ENCODE measurements around the gene DAGLB. TPM values are rescaled to one million over a fixed set of nuclear protein-coding genes. Genes with fewer than 3 reads are reported as not detected.
A peak's percentile ranks its signal among the peaks of the same experiment; 100 is the strongest.

Gene DAGLB
- total and polyA plus RNA-seq, 2 of the 4 experiments (the other 2 are of a cell fraction) = 23.4 to 33.5 TPM

- peak; percentile 95 for ATAC-seq (ENCODE audit: low read depth)
- H2BK5ac ChIP-seq (ENCODE audit: low read depth, low read length, poor library complexity, severe bottlenecking) = peak overlapping the region; percentile 36
- in situ Hi-C loops (cut with MboI; ENCODE audit: low sequenced_read_pairs) = no loop called here
- peak overlapping the region in 1 of 2 experiments; percentile 77; a peak in 1 of 4 replicates for H4K8ac ChIP-seq (ENCODE audit: low read depth in 2 of 2, low read length in 2 of 2)
- no peak overlapping the region for H3K14ac ChIP-seq (replicated peaks; ENCODE audit: low read depth, low read length)
- H4K5ac ChIP-seq (ENCODE audit: low read depth, low read length) = no peak overlapping the region; the same call in 1 of the 2 replicates
- CTCF ChIA-PET = no interaction called here
- H3K36me3 ChIP-seq (ENCODE audit: control insufficient read depth, insufficient read depth, low read length) = peaks cover 21% of the 10 kb centered on the region
- no peak overlapping the region for H2BK15ac ChIP-seq (ENCODE audit: low read depth, low read length)
- H2AK9ac ChIP-seq (replicated peaks; ENCODE audit: low read depth, low read length, poor library complexity) = peak overlapping the region; percentile 60
- H3K4me2 ChIP-seq (ENCODE audit: low read depth, low read length) = no peak overlapping the region; the same call in 1 of the 2 replicates
- H2BK120ac ChIP-seq (ENCODE audit: low read depth, low read length) = no peak overlapping the region
- H3K18ac ChIP-seq (ENCODE audit: low read depth, low read length) = no peak overlapping the region
- H3K4me1 ChIP-seq (ENCODE audit: control insufficient read depth, insufficient read depth, low read length) = peaks cover 6% of the 10 kb centered on the region; the same call in 1 of the 2 replicates
- H3K23ac ChIP-seq (ENCODE audit: low read depth, low read length) = no peak overlapping the region
- peaks cover 38 to 79% of the 10 kb centered on the region in 2 experiments for H3K79me1 ChIP-seq (ENCODE audit: low read depth in 1 of 2, low read length in 2 of 2)
- H3K9ac ChIP-seq (ENCODE audit: low read depth, low read length) = no peak overlapping the region
- no peaks in the 10 kb centered on the region for H3K27me3 ChIP-seq (ENCODE audit: control insufficient read depth, insufficient read depth, low read length)
- no peaks in the 10 kb centered on the region for H3K9me3 ChIP-seq (ENCODE audit: control insufficient read depth, insufficient read depth, low read length)
- dilution Hi-C loops (cut with HindIII; ENCODE audit: low sequenced_read_pairs, unreplicated experiment) = no loop called here
- intact Hi-C loops (cut with micrococcal nuclease) = loop anchor here (5.0 to 10.0 kb wide), 2 partner anchors 281 to 438 kb away; no protein-coding TSS in a partner anchor
- no peak overlapping the region for H2BK20ac ChIP-seq (ENCODE audit: low read depth, low read length)
- peaks cover 16% of the 10 kb centered on the region; the same call in 1 of the 2 replicates for H4K20me1 ChIP-seq (ENCODE audit: insufficient read depth, low read length)
- no TSS peak for BruUV-seq (replicated peaks)
- peak overlapping the region; percentile 84 for H2AFZ ChIP-seq (replicated peaks; ENCODE audit: low read length, poor library complexity)
- POLR2A ChIA-PET (ENCODE audit: unreplicated experiment) = no interaction called here
- DNase-seq = peak; percentile 78
- H3K4ac ChIP-seq (ENCODE audit: low read depth, low read length) = peak overlapping the region; percentile 58; the same call in 1 of the 2 replicates
- H3K56ac ChIP-seq (ENCODE audit: extremely low read depth, insufficient read depth, low read length) = no peak overlapping the region
- H4K91ac ChIP-seq (ENCODE audit: insufficient read depth, low read depth, low read length) = no peak overlapping the region
- H2AK5ac ChIP-seq (ENCODE audit: low read depth, low read length) = peak overlapping the region; percentile 81; the same call in 1 of the 2 replicates
- TF ChIP-seq RAD21 (IDR thresholded peaks at IDR 0.05; ENCODE audit: low read length) = peak; percentile 72
- TF ChIP-seq ELK1 (IDR thresholded peaks at IDR 0.05; ENCODE audit: borderline replicate concordance, low read depth, low read length) = no peak
- TF ChIP-seq CTCF (conservative IDR thresholded peaks at IDR 0.05; ENCODE audit: low read depth, low read length) = peak; percentile 96
- peak; percentile 65 for TF ChIP-seq SMC3 (IDR thresholded peaks at IDR 0.05; ENCODE audit: low read depth, low read length)
- peak; percentile 87 for TF ChIP-seq MAZ (IDR thresholded peaks at IDR 0.05; ENCODE audit: borderline replicate concordance, low read depth, low read length)
- H3K27ac ChIP-seq (ENCODE audit: insufficient read depth, low read length) = peak overlapping the region; percentile 65
- H3K4me3 ChIP-seq (ENCODE audit: insufficient read depth, low read depth, low read length) = no peak overlapping the region
- 70% methylated on average over 10 of the region's 27 CpGs; no CpG with 5 or more reads in 1 of the 2 experiments for WGBS, 2 experiments (ENCODE audit: extremely low coverage in 2 of 2, insufficient read length in 1 of 2)
- H3K9me1 ChIP-seq (ENCODE audit: insufficient read depth, low read length) = peaks cover 5% of the 10 kb centered on the region
Measured at GRCh38 chr7:6435486-6436384, 12.0 kb downstream of the DAGLB start.

All from IMR-90 (cell line).